ENCODE results near the gene CASP8AP2.
A peak's percentile ranks its signal among the peaks of the same experiment; 100 is the strongest.
"Not testable (repeated sequence)": the region's sequence is repeated elsewhere in the genome, so short reads cannot be mapped to it uniquely, and the experiment has no call there.

The CASP8AP2 gene

DNA sequence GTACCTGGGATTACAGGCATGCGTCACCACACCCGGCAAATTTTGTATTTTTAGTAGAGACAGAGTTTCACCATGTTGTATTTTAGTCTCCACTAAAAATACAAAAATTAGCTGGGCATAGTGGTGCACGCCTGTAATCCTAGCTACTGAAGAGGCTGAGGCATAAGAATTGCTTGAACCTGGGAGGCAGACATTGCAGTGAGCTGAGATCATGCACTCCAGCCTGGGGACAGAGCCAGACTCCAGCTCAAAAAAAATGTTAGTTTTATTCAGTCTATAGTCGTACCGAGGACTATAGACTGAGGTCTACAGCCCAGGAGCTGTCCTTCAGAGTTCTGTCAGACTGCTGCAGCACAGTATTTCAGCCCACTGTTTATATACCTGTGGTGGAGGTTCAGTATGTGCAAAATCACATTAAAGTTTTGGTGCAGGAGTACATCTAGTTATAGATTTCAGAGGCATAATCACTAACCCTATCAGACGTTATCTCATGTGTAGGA lies 3.6 kb upstream of the CASP8AP2 start:
- DNase-seq = no peak

DNA sequence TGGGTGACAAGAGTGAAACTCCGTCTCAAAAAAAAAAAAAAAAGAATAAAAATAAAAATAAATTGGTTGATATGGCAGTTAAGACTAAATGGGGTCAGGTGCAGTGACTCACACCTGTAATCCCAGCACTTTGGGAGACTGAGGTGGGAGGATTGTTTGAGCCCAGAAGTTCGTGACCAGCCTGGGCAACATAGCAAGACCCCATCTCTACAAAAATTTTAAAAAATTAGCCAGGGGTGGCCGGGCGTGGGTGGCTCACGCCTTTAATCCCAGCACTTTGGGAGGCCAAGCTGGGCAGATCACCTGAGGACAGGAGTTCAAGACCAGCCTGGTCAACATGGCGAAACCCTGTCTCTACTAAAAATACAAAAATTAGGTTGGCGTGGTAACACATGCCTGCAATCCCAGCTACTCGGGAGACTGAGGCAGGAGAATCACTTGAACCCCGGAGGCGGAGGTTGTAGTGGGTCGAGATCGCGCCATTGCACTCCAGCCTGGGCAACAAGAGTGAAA lies 1.1 kb upstream of the CASP8AP2 start:
- DNase-seq = not testable (repeated sequence)

DNA sequence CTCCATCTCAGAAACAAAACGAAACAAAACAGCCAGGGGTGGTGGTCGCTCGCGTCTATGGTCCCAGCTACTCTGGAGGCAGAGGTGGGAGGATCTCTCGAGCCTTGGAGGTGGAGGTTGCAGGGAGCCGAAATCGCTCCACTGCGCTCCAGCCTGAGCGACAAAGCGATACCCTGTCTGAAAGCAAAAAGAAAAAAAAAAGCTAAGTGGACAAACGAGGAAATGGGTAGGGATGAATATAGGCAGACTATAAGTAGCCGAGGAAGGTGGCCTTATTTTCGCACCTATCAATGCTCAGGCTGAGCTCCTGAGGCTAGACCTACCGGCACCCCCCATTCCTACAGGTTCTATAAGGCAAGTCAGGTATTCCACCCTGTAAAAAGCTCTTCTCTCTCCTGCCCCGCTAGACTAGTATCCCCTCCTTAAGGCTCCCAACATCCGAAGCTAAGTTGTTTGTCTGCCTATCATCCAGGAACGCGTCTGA lies 650 bp upstream of the CASP8AP2 start:
- DNase-seq = peak; percentile 16

DNA sequence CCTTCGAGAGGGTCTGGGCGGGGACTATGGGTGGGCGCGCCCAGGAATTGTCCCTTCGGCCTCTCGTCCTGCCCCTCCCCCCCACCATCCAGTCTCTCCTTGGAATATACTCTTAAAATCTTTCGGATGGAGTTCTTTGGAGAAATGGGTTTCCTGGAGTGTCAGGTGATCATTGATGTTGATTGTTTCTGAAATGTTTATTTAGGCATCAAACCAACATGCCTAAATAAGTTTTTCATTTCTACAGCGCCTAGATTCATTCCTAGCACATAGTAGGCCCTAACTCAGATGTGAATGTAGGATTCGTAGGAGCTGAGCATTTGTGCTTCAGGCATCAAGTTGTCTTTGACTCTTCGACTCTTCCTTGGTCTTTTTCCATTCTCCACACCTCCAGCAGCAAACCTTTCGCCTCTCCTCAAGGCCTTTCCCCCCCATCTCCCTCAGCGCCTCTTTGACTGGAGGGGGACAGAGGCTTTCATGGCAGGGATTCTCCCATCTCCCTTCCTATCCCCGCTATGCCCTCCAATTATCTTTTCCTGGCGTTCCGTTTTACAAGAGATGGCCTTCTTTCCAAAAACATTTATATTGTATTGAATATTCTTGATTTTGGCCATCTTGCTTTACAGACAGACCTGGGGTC lies 610 bp downstream of the CASP8AP2 start:
- no peak for DNase-seq

DNA sequence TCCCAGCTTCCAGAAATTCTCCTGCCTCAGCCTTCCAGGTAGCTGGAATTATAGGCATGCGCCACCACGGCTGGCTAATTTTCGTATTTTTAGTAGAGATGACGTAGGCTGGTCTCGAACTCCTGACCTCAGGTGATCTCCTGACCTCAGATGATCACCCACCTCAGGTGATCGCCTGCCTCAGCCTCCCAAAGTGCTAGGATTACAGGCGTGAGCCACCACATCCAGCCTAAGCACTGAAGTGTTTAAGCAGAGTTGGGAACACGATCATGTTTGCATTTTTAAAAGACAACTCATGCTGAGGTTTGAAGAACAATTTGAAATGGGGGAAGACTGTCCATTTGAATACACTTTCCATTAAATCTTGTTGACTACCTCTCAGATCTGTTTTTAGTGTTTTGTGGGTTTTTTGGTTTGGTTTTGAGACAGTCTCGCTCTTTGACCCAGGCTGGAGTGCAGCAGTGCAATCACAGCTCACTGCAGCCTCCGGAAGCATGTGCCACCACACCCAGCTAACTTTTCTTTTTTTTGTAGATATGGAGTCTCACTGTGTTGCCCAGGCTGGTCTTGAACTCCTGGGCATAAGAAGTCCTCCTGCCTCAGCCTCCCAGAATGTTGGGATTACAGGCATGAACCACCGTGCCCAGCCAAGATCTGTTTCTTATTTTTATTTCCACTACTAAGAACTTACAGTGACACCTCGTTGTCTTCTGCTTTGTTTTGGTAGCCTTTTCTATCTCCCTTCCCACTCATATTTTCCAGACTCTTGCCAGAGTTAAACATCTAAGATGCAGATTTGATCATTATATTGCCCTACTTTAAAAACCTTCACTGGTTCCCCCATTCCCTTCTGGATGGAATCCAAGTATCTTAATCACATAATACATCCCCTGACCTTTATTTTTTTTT lies 5.5 kb downstream of the CASP8AP2 start:
- DNase-seq = peak; percentile 27

DNA sequence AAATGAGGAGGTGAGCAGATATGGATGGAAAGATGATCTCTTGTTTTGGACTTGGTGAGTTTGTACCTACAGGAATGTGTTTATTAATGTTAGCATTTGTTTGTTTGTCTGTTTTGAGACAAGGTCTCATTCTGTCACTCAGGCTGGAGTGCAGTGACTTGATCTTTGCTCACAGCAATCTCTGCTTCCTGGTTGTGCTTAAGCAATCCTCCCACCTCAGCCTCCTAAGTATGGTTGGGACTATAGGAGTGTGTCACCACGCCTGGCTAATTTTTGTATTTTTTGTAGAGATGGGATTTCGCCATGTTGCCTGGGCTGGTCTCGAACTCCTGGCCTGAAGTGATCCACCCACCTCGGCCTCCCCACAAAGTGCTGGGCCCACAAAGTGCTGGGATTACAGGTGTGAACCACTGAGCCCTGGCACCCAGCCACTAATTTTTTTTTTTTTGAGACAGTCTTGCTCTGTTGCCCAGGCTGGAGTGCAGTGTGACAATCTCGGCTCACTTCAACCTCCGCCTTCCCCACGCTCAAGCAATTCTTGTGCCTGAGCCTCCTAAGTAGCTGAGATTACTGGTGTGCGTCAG lies 7.1 kb downstream of the CASP8AP2 start:
- no peak for DNase-seq

DNA sequence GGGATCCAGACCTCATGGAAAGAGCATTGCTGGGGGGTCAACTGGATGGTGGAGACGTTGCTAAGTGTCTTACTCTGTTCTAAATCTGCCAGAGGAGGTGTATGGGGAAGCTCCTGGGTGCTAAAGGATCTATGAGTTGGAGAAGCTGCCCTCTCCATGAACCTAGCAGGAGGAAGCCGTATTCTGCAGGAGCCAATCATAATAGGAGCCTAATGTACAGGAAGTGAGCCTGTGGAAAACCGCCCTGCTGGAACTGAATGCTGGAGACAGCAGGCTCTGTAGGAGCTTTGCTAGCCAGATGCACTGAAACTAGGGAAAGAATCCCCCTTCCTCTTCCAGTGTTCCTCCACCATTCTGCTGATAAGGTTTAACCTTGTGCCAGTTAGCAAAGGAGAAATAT lies 10.9 kb downstream of the CASP8AP2 start:
- no peak for DNase-seq

DNA sequence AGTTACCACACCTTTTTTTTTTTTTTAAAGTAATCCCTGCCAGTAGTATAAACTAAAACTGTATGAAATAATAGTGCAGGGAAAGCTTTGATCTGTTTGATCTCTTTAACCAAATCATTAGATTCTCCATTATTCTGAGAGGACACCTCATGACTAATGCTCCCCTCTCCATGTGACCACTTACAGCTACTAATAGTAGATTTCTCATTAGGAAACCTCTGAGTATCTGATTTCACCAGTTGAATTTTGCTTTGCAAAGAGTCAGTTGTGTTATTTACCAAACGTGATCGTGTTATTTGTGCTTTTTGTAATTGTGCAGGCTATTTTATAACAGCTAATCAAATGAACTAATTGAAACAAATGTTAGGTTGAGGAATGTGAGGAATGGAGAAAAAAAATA lies 12.5 kb downstream of the CASP8AP2 start:
- no peak for DNase-seq

DNA sequence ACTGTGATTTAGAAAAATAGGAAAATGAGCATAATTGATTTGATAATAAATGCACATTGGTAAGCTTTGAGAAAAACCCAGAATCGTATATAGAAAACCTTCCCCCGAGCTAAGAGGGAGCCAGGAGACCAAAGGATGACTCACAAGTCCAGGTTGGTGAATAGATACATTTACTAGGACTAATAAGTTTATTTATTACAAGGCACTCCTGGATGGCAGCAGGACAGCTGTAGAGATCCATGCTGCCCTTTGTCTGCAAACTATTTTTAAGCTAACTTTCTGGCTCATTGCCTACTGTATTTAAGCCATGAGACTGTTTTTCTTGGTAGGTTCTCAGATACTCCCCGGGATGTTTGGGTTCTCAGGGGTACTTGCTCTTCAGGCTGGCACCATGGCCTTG lies 13.4 kb downstream of the CASP8AP2 start:
- DNase-seq = no peak

DNA sequence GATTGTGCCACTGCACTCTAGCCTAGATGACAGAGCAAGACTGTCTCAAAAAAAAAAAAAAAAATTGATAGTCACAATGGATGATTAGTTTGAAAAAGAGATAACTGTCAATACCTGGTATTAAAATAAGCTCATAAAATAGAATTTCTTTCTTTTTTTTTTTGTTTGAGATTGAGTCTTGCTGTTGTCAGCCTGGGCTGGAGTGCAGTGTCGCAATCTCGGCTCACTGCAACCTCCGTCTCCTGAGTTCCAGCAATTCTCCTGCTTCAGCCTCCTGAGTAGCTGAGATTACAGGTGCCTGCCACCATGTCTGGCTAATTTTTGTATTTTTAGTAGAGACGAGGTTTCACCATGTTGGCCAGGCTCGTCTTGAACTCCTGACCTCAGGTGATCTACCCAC lies 17.8 kb downstream of the CASP8AP2 start:
- not testable (repeated sequence) for DNase-seq

DNA sequence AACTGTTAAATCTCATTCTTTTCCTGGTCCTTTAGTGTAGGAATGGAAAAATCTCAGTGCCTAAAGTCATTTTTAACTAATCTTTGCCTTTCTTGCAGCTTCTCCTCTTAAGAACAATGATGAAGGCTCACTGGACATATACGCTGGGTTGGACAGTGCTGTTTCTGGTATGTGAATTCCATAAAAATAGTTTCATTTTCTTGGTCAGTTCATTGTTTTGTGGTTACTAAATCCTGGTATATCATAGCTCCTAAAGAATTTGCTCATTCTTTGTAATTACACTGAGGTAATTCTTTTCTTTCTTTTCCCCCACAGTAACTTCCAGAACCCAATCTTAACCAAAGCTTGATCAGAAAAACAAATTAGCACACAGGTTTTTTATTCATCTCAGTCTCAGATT lies 23.4 kb downstream of the CASP8AP2 start:
- DNase-seq = no peak

DNA sequence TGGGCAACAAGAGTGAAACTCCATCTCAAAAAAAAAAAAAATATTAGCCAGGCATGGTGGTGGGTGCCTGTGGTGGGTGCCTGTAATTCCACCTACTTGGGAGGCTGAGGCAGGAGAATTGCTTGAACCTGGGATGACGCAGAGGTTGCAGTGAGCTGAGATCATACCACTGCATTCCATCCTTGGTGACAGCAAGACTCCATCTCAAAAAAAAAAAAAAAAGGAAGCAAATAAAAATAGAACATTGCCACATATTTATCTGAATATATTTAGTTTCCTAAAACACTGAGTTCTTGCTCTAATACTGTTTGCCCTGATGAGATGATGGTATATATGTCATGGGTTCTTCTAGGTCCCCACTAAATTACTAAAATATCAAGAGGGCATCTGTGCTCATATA lies 28.4 kb downstream of the CASP8AP2 start:
- DNase-seq = no peak

DNA sequence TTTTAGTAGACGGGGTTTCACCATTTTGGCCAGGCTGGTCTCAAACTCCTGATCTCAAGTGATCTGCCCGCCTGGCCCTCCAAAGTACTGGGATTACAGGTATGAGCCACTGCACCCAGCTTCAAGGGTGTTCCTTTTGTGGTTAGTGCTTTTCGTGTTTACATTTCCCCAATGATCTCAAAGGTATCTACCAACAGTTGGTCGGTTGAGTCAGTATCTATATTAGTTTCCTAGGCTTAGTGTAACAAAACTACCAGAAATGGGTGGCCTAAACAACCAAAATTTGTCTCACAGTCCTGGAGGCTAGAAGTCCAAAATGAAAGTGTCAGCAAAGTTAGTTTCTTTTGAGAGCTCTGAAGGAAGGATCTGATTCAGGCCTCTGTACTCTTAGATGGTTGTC lies 30.1 kb downstream of the CASP8AP2 start:
- DNase-seq = no peak

DNA sequence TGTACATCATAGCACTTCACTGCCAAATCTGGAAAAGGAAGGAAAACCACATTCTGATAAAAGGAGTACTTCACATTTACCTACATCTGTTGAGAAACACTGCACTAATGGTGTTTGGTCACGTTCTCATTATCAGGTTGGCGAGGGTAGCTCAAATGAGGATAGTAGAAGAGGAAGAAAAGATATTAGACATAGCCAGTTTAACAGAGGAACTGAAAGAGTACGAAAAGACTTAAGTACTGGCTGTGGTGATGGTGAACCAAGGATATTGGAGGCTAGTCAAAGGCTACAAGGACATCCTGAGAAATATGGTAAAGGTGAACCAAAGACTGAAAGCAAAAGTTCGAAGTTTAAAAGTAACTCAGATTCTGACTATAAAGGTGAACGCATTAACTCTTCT lies 32.6 kb downstream of the CASP8AP2 start:
- no peak for DNase-seq

DNA sequence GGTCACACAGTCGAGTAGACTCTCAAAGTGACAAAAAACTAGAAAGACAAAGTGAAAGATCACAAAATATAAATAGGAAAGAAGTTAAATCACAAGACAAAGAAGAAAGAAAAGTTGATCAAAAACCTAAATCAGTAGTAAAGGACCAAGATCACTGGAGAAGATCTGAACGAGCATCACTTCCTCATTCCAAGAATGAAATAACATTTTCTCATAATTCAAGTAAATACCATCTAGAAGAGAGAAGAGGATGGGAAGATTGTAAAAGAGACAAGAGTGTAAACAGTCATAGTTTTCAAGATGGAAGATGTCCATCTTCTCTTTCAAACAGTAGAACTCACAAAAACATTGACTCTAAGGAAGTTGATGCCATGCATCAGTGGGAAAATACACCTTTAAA lies 33.0 kb downstream of the CASP8AP2 start:
- no peak for DNase-seq

DNA sequence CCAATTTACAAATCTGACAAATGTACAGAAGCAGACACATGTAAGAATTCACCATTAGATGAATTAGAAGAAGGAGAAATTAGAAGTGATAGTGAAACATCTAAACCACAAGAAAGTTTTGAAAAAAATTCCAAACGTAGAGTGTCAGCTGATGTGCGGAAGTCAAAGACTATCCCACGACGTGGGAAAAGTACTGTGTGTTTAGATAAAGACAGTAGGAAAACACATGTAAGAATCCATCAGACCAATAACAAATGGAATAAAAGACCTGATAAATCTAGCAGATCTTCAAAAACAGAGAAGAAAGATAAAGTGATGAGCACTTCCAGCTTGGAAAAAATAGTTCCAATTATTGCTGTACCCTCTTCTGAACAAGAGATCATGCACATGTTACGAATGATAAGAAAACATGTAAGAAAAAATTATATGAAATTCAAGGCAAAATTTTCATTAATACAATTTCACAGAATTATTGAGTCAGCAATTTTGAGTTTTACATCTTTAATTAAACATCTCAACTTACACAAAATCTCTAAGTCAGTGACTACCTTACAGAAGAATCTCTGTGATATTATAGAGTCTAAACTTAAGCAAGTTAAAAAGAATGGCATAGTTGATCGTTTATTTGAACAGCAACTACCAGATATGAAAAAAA lies 36.5 kb downstream of the CASP8AP2 start:
- no peak for DNase-seq

DNA sequence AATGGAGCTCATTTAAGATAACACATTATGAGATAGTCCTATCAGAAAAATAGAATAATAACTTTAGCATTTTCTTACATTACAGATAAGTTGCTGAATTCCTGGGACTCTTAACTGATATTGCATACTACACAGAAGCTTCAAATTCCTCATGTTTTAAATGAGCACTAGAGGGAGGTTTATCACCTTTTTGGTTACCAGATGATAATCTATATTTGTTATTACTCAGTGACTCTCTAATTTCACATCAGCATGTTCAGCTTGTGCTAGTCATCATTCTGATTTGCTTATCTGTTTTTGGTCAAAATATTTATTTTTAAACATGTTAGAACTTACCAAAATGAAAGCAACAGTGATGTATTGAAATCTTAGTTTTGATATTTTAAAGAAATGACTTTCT lies 44.0 kb downstream of the CASP8AP2 start:
- DNase-seq = no peak

DNA sequence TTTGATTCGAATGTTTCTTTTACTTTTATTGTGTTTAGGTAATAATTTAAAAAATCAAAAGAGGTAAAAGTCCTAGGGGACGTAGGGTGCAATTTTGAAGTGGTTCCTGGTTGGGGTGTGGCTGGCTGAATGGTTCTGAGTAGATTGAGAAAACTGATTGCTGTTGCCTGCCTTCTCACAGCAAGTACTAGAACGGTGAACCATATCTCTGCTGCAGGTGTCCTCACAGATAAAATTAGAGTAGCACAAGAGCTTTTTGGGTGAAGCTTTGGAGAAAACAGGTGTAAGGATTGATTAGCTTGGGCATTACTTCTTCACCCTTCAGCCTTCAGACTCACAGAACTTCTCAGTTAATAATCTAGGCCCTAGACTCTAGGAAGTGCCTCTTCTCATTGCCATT lies 44.8 kb downstream of the CASP8AP2 start:
- no peak for DNase-seq

DNA sequence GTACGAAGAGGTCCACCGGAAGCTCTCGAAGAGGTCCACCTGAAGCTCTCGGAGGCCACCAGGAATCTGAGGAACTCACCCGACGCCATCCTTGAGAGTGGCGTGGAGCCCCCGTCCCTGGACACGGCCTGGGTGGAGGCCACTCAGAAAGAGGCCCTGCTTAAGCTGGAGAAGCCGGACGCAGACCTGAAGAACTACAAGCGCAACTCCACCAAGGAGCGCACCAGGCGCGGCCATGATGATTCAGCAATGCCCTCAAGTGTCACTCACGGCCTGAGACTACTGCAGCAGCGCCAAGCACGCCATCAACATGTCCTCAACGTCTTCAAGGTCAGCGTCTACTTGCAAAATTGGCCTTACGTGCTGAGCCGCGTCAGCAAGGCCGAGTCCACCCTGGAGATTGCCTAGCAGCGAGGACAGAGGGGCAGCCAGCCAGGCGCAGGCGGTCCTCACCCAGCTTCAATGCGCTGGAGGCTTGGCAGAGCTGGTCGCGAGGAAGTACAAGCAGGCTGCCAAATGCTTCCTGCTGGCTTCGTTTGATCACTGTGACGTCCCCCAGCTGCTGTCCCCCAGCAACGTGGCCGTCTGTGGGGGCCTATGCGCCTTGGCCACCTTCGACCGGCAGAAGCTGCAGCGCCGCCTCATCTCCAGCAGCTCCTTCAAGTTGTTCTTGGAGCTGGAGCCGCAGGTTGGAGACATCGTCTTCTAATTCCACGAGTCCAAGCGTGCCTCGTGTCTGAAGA lies 56.9 kb downstream of the CASP8AP2 start:
- no peak for DNase-seq

DNA sequence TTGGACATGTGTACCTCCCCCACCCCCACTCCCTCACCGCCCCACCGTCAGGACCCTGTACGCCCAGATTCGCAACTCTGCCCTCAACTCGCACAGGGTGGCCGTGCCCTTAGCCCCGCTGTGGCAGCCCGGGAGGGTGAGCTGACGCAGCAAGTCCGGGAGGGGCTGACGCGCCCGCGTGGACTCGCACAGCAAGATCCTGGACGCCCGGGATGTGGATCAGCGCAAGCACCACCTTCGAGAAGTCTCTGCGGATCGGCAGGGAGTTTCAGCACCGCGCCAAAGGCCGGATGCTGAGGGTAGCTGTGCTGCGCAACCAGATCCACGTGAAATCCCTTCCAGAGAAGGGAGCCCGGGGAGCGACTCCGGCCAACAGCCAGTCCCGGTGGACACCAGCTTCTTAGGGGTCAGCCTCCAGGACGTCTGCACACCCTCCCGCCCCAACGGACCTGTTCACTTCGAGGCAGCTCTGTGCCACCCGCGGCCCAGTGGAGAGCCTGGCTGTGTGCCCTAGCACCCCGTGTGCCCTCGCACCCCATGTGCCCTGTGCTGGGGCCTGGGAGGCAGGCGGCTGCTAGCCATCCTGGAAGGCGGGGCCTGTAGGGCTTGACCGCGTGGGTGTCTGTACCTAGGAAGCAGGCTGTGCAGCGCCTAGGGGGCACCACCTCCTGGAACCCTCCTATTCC lies 57.9 kb downstream of the CASP8AP2 start:
- no peak for DNase-seq

DNA sequence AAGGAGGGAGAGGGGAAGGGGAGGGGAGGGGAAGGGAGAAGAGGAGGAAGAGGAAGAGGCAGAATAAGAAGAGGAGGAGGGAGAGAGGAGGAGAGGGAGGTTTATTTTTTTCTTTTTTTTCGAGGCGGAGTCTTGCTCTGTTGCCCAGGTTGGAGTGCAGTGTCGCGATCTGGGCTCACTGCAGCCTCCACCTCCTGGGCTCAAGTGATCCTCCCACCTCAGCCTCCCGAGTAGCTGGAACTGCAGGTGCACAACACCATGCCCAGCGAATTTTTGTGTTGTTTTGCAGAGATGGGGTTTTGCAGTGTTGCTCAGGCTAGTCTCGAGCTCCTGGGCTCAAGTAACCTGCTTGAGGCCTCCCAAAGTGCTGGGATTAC lies 58.4 kb downstream of the CASP8AP2 start:
- no peak for DNase-seq

DNA sequence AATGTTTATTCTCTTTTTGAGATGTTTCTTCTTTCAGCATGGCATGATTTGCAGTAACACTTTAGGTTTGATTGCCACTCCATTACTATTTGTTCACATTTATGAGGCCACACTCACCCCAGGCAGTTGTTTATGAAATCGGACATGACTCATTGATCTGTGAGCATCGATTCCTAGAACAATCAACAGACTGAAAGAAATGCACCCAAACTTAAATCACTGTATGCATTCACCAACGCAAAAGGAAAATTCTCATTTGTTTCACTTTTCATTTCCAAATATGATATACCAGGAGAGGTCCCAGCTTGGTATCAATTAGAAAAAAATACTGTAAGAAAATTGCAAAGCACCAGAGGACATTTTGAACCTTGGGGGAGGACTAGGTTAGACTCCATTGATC lies 59.2 kb downstream of the CASP8AP2 start:
- no peak for DNase-seq
